Measurements from ENCODE around the gene GPR173. TPM values are rescaled to one million over a fixed set of nuclear protein-coding genes. Genes with fewer than 3 reads are reported as not detected.
A peak's percentile ranks its signal among the peaks of the same experiment; 100 is the strongest.

Gene GPR173
- total RNA-seq, 1 donor from 2014 or later = 0.90 TPM

- DNase-seq (ENCODE audit: low read depth in 2 of 2) = peak; percentile 48 to 70
Measured at GRCh38 chrX:53089224-53089842, 40.7 kb downstream of the GPR173 start.

GRCh38 chrX:53089925-53090324 lies 41.3 kb downstream of the GPR173 start:
- DNase-seq (ENCODE audit: low read depth in 2 of 2) = no peak

GRCh38 chrX:53091354-53091753 lies 42.8 kb downstream of the GPR173 start:
- DNase-seq (ENCODE audit: low read depth in 2 of 2) = no peak

GRCh38 chrX:53093177-53093655 lies 44.6 kb downstream of the GPR173 start:
- DNase-seq (ENCODE audit: low read depth in 2 of 2) = peak; percentile 33 to 86

GRCh38 chrX:53093748-53094581 lies 45.4 kb downstream of the GPR173 start, which contains the start of gene KANTR:
Gene KANTR (plus strand): TSS chrX:53094142. CDS start chrX:53124273, 30,131 bp downstream.
- peak; percentile 86 to 96 for DNase-seq (ENCODE audit: low read depth in 2 of 2)

DNA sequence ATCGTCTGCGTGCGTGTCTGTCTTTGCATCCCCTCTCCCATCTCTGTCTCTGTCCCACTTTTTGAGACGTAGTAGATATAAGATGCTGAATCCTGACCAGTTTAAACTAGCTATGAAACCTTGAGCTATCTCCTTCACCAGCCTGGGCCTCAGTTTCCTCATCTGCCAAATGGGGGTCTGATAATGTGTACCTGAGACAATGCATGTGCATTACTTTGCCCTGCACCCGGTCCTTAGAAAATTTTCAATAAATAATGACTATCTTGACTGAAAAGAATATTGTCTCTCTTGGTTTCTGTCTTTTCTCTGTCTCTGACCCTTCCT lies 46.0 kb downstream of the GPR173 start:
- no peak for DNase-seq (ENCODE audit: low read depth in 2 of 2)

GRCh38 chrX:53095796-53096195 lies 47.2 kb downstream of the GPR173 start:
- no peak for DNase-seq (ENCODE audit: low read depth in 2 of 2)

- no peak for DNase-seq (ENCODE audit: low read depth in 2 of 2)
Measured at GRCh38 chrX:53114864-53115549, 66.4 kb downstream of the GPR173 start.

- no peak for DNase-seq (ENCODE audit: low read depth in 2 of 2)
Measured at GRCh38 chrX:53115550-53115874, 66.9 kb downstream of the GPR173 start.

GRCh38 chrX:53116101-53116500 lies 67.5 kb downstream of the GPR173 start:
- no peak for DNase-seq (ENCODE audit: low read depth in 2 of 2)

DNA sequence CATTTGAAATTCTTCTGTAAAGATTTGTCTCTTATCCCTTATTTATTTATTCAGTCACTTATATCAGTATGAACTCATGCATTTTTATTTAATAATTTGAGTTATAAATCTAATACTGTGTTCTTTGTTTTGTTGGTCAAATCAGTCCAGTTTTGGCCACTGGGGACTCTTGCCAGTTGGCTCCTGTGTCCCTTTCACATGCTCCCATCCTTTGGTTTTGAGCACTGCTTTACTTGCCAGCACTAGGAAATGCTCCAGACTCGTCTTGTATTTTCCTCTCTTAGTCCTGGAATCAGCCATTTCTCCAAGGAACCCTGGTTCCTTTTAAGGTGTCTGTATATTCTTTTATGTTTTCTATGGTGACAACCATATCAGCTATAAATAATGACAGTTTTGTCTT lies 73.4 kb downstream of the GPR173 start:
- DNase-seq (ENCODE audit: low read depth in 2 of 2) = no peak

GRCh38 chrX:53125506-53125905 lies 76.9 kb downstream of the GPR173 start:
- DNase-seq (ENCODE audit: low read depth in 2 of 2) = no peak

DNA sequence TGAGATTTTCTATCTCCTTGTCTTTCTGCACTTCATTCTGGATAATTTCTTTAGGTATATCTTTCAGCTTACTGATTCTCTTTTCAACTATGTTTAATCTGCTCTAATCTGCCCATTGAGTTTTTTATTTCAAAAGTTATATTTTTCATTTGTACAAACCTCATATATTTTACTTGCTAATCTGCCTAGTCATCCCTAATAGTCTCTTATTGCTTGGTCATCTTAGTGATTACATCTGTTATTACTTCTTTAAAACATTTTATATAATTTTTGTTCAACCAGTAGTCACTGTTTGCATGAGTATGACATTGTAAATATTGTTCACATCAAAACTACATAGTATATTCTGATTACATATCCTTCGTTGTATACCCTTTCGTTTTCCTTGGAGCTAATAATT lies 77.8 kb downstream of the GPR173 start:
- DNase-seq (ENCODE audit: low read depth in 2 of 2) = no peak

GRCh38 chrX:53128097-53128749 lies 79.6 kb downstream of the GPR173 start:
- no peak for DNase-seq (ENCODE audit: low read depth in 2 of 2)

Other genes with a start within 250 kb of the GPR173 start
- gene XAGE5, start 237.5 kb upstream of the GPR173 start, total RNA-seq = not detected in 2 replicates
- not detected in 2 replicates for gene XAGE3, start 180.7 kb upstream of the GPR173 start, total RNA-seq
- 3.6 and 7.6 TPM in 2 replicates for gene FAM156B, start 151.5 kb upstream of the GPR173 start, total RNA-seq
- gene FAM156A, start 90.3 kb upstream of the GPR173 start, total RNA-seq = 4.9 and 5.3 TPM in 2 replicates
- gene TSPYL2, start 33.6 kb downstream of the GPR173 start, total RNA-seq = 4.9 and 7.6 TPM in 2 replicates
- 5.0 and 5.6 TPM in 2 replicates for gene KANTR, start 45.4 kb downstream of the GPR173 start, total RNA-seq
- gene KDM5C, start 176.4 kb downstream of the GPR173 start, total RNA-seq = 86.8 and 152 TPM in 2 replicates
- gene IQSEC2, start 232.8 kb downstream of the GPR173 start, total RNA-seq = 0.39 and 0.76 TPM in 2 replicates